ENCODE data around the gene JAKMIP1.

JAKMIP1 gene

GRCh38 chr4:6071191-6071958, 129.0 kb downstream of the JAKMIP1 start:
- no peak for TF ChIP-seq ZNF274 (IDR thresholded peaks at IDR 0.05; ENCODE audit: low read depth, low read length)
- H3K4me3 ChIP-seq (ENCODE audit: low read length): no peak overlapping the region

GRCh38 chr4:6069845-6070709, 130.3 kb downstream of the JAKMIP1 start:
- no peak overlapping the region for H3K4me3 ChIP-seq (ENCODE audit: low read length)
- TF ChIP-seq ZNF274 (IDR thresholded peaks at IDR 0.05; ENCODE audit: low read depth, low read length): no peak

DNA sequence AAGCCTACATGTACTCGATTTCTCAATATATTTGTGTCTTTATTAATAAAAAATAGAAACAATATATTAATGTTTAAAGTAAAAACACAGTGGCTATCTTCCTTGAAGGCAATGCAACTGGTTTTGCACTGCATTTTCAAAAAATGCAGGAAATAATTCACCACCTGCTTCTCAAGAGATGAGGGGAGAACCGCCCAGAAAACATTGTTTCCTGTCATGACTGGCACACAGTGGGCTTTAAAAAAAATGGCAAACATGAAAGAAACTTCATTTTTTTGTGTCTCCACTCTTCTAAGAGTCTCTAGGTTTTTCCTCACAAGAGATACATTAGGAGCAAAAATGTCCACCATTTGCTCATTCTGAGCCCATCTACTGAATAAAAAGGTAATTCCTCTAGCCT, 131.4 kb downstream of the JAKMIP1 start:
- no peak overlapping the region for H3K4me3 ChIP-seq (ENCODE audit: low read length)
- TF ChIP-seq ZNF274 (IDR thresholded peaks at IDR 0.05; ENCODE audit: low read depth, low read length): no peak

- H3K4me3 ChIP-seq (ENCODE audit: low read length): no peak overlapping the region
- TF ChIP-seq ZNF274 (IDR thresholded peaks at IDR 0.05; ENCODE audit: low read depth, low read length): no peak
Observed at GRCh38 chr4:6065934-6066590, 134.3 kb downstream of the JAKMIP1 start.

GRCh38 chr4:6065166-6065565, 135.2 kb downstream of the JAKMIP1 start:
- TF ChIP-seq ZNF274 (IDR thresholded peaks at IDR 0.05; ENCODE audit: low read depth, low read length): no peak

DNA sequence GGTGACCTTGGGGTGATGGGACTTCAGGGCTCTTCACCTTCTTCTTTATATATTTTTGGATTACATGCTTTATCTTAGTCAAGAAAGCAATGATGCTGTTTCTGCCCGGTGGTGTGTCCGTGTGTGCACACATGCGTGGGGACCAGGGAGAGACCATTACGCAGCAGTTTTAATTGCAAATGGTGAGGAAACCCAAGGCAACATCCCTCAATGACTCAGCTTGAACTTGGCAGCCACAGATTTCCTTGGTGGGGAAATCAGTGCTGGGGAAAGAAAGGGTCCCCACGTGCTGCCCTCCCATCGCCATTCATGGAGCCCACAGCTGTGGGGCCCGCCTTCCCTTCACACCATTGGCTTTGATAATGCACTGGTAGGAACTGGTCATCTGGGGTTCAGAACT, 136.0 kb downstream of the JAKMIP1 start:
- no peak for TF ChIP-seq ZNF274 (IDR thresholded peaks at IDR 0.05; ENCODE audit: low read depth, low read length)
- no peak overlapping the region for H3K4me3 ChIP-seq (ENCODE audit: low read length)

More at GRCh38 chr4:6065166-6065565, 135.2 kb downstream of the JAKMIP1 start:
- H3K4me3 ChIP-seq (ENCODE audit: low read length): no peak overlapping the region

GRCh38 chr4:6063684-6064083, 136.7 kb downstream of the JAKMIP1 start:
- H3K4me3 ChIP-seq (ENCODE audit: low read length): no peak overlapping the region
- no peak for TF ChIP-seq ZNF274 (IDR thresholded peaks at IDR 0.05; ENCODE audit: low read depth, low read length)

GRCh38 chr4:6062133-6062532, 138.2 kb downstream of the JAKMIP1 start:
- H3K4me3 ChIP-seq (ENCODE audit: low read length): no peak overlapping the region
- TF ChIP-seq ZNF274 (IDR thresholded peaks at IDR 0.05; ENCODE audit: low read depth, low read length): no peak

DNA sequence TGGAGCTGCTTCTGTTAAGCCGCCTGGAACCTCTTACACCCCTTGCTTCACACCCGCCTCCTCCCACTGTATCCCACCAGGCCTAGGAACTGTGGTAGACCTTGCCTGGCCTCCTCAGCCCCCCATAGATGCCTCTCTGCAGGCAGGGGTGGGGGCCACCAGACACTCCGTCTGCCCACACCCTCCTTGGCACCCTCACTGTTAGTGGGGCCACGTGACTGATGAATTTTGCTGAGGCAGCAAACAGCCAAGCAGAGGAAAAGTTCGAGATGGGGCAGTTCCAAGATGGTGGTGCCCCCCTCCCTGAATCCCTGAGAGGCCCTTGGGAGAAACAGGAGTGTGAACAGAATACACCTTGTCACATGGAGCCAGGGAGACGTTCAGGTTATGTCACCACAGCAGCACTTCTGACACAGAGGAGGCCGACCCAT, 141.0 kb downstream of the JAKMIP1 start:
- no peak for TF ChIP-seq ZNF274 (IDR thresholded peaks at IDR 0.05; ENCODE audit: low read depth, low read length)
- H3K4me3 ChIP-seq (ENCODE audit: low read length): no peak overlapping the region

DNA sequence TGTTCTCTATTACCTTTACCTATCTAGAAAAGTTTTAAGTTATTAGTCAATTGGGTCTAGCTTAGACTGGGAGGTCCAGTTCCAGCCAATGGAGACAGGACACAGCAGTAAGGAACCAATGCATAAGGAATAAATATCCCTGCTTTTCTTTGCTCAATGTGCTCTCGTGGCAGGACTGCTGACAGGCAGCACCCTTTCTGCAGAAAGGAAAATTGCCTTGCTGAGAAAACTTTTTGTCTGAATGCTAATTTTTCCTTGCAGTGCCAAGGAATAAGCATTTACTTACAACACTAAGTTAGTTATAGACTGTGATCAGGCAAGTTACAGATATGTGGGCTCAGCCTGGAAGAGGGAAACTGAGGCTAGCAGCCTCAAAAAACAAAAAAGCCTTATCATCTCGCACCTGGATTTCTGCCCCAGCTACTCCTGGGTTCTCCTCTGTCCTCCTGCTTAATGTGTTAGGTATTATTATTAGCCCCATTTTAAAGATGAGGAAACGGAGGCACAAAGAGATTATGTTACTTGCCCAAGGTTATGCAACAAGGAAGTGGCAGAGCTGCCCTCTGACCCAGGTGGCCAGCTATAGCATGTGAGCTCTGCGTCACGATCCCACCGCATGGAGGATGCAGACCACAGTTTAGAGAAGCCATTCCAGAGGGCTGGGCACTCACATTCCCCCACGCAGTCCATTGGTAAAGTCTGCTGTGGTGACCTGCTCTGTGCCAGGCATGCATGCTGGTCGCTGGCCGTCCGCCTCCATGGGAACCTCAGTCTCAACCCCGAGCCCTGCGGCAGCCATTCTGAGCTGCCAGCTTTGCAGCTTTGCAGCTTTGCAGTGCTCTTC, 141.6 kb downstream of the JAKMIP1 start:
- TF ChIP-seq ZNF274 (IDR thresholded peaks at IDR 0.05; ENCODE audit: low read depth, low read length): no peak
- H3K4me3 ChIP-seq (ENCODE audit: low read length): no peak overlapping the region

- no peak for TF ChIP-seq ZNF274 (IDR thresholded peaks at IDR 0.05; ENCODE audit: low read depth, low read length)
Observed at GRCh38 chr4:6056976-6057766, 143.2 kb downstream of the JAKMIP1 start.

DNA sequence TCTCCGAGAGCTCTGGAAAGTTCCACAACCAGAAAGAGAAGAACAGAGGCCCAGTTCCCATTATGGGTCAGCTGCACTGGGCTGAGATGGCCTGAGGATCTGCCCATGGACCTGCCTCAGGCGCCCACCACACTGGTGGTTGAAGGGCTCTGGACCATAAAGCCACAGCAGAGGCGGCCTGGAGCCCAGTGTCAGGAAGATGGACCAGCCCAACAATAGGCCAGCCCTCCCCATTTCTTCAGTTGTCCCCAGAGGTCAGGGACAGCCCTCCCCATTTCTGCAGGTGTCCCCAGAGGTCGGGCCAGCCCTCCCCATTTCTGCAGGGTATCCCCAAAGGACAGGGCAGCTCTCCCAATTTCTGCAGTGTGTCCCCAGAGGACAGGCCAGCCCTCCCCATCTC, 144.9 kb downstream of the JAKMIP1 start:
- TF ChIP-seq ZNF274 (IDR thresholded peaks at IDR 0.05; ENCODE audit: low read depth, low read length): no peak
- no peak overlapping the region for H3K4me3 ChIP-seq (ENCODE audit: low read length)

More at GRCh38 chr4:6056976-6057766, 143.2 kb downstream of the JAKMIP1 start:
- H3K4me3 ChIP-seq (ENCODE audit: low read length): no peak overlapping the region

DNA sequence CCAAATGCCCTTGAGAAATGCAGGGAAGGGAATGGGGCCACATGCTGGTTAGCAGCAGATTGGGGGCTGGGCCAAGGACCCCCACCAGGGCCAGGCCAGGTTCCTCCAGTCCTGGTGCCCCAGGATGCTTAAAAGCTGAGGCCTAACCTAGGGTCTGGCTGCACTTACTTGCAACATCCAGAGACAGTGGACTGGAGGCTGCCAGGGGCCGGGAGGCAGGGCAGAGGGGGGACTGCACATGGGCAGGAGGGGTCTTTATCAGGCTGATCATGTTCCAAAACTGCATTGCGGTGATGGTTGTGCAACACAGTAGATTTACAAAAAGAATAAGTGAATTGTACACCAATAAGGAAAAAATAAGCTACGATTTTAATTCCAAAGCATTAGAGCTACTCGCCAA, 145.3 kb downstream of the JAKMIP1 start:
- no peak overlapping the region for H3K4me3 ChIP-seq (ENCODE audit: low read length)
- TF ChIP-seq ZNF274 (IDR thresholded peaks at IDR 0.05; ENCODE audit: low read depth, low read length): no peak
